Fibroblast of lung (primary cell): ENCODE results near the gene AOX1. TPM values are rescaled to one million over a fixed set of nuclear protein-coding genes. Genes with fewer than 3 reads are reported as not detected.

Experiments
- DNase-seq, 2 donors: peaks; one replicate each; pipeline versions ENCODE4 v3.0.0 to v3.0.0-alpha.2; 2010; ENCODE audit warnings: low read depth in 2 of 2
- H2AFZ ChIP-seq: 2 replicates; pipeline ENCODE4 v1.5.1; 2012; ENCODE audit warnings: low read length, control low read depth, inconsistent platforms
- H3K27ac ChIP-seq: 2 replicates; pipeline ENCODE4 v1.5.1; 2011; ENCODE audit warnings: low read length, control low read depth; ENCODE audit not compliant: insufficient read depth
- H3K27me3 ChIP-seq: 2 replicates; pipeline ENCODE4 v1.5.1; 2011; ENCODE audit warnings: mild to moderate bottlenecking, low read length; ENCODE audit not compliant: control insufficient read depth, insufficient read depth
- H3K36me3 ChIP-seq: 2 replicates; pipeline ENCODE4 v1.5.1; 2011; ENCODE audit warnings: low read length; ENCODE audit not compliant: control insufficient read depth, insufficient read depth
- H3K4me1 ChIP-seq: 2 replicates; pipeline ENCODE4 v1.5.1; 2011; ENCODE audit warnings: low read length; ENCODE audit not compliant: control insufficient read depth, insufficient read depth; ENCODE audit errors: extremely low read depth
- H3K4me2 ChIP-seq: 2 replicates; pipeline ENCODE4 v1.5.1; 2011; ENCODE audit warnings: low read length, control low read depth; ENCODE audit not compliant: insufficient read depth; ENCODE audit errors: extremely low read depth
- H3K4me3 ChIP-seq, 4 experiments: fragments of 200-600 bp in 1 of 4; sonication (generic) in 1 of 4; replicated peaks in 1 of 4; 2 replicates each; pipeline ENCODE4 v1.5.1; 2011 to 2016; ENCODE audit warnings: low read length in 4 of 4, low read depth in 3 of 4, mild to moderate bottlenecking in 3 of 4, control low read depth in 2 of 4, inconsistent platforms in 1 of 4, mixed read lengths in 1 of 4; ENCODE audit not compliant: insufficient read depth in 1 of 4; ENCODE audit errors: control extremely low read depth in 1 of 4
- H3K79me2 ChIP-seq: 2 replicates; pipeline ENCODE4 v1.5.1; 2012; ENCODE audit warnings: mild to moderate bottlenecking, low read length, inconsistent platforms; ENCODE audit not compliant: control insufficient read depth, insufficient read depth
- H3K9ac ChIP-seq: 2 replicates; pipeline ENCODE4 v1.5.1; 2011; ENCODE audit warnings: mild to moderate bottlenecking, low read length, control low read depth; ENCODE audit not compliant: insufficient read depth
- H3K9me3 ChIP-seq: 2 replicates; pipeline ENCODE4 v1.5.1; 2012; ENCODE audit warnings: low read depth, low read length; ENCODE audit not compliant: control insufficient read depth, insufficient read depth
- H4K20me1 ChIP-seq: 2 replicates; pipeline ENCODE4 v1.5.1; 2011; ENCODE audit warnings: low read length; ENCODE audit not compliant: control insufficient read depth, insufficient read depth; ENCODE audit errors: extremely low read depth
- EZH2 ChIP-seq: IDR thresholded peaks from 2 replicates; pipeline ENCODE4 v1.5.1; 2012; ENCODE audit warnings: low read length, control low read depth, mild to moderate bottlenecking; ENCODE audit errors: missing control alignments
- polyA plus RNA-seq, 2 donors: library from polyadenylated mRNA; depleted of rRNA in 1 of 2; stranded (reverse) in 1 of 2; unstranded in 1 of 2; fragments of >200 nt; gene quantifications; 2 replicates each; pipeline ENCODE4 v1.2.1, GENCODE V29; 2011 to 2012; ENCODE audit warnings: missing spikeins in 1 of 2
- total RNA-seq: library from RNA; depleted of rRNA; stranded (reverse); fragments of >200 nt; gene quantifications from 2 replicates; pipeline ENCODE4 v1.2.1, GENCODE V29; 2014
- TF ChIP-seq, protein P1 (sequence below), 2 donors: IDR thresholded peaks in 1 of 2; conservative IDR thresholded peaks in 1 of 2; 1 replicate in 1 of 2; 2 replicates in 1 of 2; pipeline ENCODE4 v1.5.1; 2011 to 2012; ENCODE audit warnings: low read length in 2 of 2, control low read depth in 1 of 2, inconsistent platforms in 1 of 2, low read depth in 1 of 2, mild to moderate bottlenecking in 1 of 2

AOX1 gene
- total and polyA plus RNA-seq, 2 donors (not counting 1 experiment from before 2014, with no cell fraction given), result 39.4 to 65.1 TPM

GRCh38 chr2:200622106-200622505, 36.3 kb downstream of the AOX1 start:
- H3K9me3 ChIP-seq, result no peaks in the 10 kb centered on the region
- no peaks in the 10 kb centered on the region for H3K36me3 ChIP-seq
- H3K9ac ChIP-seq, result no peak overlapping the region
- peaks cover 2% of the 10 kb centered on the region for H3K4me1 ChIP-seq
- H3K79me2 ChIP-seq, result no peaks in the 10 kb centered on the region
- no peak overlapping the region for H2AFZ ChIP-seq
- H3K27me3 ChIP-seq, result no peaks in the 10 kb centered on the region
- H3K27ac ChIP-seq, result no peak overlapping the region
- H3K4me3 ChIP-seq, result no peak overlapping the region
- TF ChIP-seq, protein P1, sequence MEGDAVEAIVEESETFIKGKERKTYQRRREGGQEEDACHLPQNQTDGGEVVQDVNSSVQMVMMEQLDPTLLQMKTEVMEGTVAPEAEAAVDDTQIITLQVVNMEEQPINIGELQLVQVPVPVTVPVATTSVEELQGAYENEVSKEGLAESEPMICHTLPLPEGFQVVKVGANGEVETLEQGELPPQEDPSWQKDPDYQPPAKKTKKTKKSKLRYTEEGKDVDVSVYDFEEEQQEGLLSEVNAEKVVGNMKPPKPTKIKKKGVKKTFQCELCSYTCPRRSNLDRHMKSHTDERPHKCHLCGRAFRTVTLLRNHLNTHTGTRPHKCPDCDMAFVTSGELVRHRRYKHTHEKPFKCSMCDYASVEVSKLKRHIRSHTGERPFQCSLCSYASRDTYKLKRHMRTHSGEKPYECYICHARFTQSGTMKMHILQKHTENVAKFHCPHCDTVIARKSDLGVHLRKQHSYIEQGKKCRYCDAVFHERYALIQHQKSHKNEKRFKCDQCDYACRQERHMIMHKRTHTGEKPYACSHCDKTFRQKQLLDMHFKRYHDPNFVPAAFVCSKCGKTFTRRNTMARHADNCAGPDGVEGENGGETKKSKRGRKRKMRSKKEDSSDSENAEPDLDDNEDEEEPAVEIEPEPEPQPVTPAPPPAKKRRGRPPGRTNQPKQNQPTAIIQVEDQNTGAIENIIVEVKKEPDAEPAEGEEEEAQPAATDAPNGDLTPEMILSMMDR (conservative IDR thresholded peaks at IDR 0.05 in 1 of 2, IDR thresholded peaks at IDR 0.05 in 1 of 2; ENCODE audit: low read depth in 1 of 2, low read length in 2 of 2), result no peak
- TF ChIP-seq EZH2, result no peak
- H4K20me1 ChIP-seq, result no peaks in the 10 kb centered on the region
- no peak for DNase-seq
- H3K4me2 ChIP-seq, result no peak overlapping the region

DNA sequence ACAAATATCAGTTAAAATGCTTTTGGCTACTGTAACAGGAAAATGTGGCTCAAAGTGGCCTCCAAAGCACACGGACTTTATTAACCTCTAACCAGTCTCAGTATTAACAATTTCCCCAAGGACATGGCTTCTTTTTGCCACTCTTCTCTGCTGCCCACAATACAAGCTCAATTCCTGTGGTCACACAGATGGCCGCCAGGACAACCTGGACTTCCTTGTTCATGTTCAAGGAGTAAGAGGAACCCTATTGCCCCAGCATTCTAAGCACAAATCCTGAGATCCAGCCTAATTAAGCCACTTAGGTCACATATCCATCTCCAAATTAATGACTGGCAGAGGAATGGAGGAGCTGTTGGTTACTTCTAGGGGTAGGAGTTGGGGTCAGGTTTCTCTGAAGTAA, 38.2 kb downstream of the AOX1 start:
- DNase-seq, result no peak
- Histone ChIP-seq H3K9me3 (no peaks in the 10 kb centered on the region), H3K4me3 (no peak overlapping the region), H3K4me1 (no peaks in the 10 kb centered on the region), H3K4me2 (no peak overlapping the region), H3K9ac (no peak overlapping the region), H3K27ac (no peak overlapping the region), H3K79me2 (no peaks in the 10 kb centered on the region), H4K20me1 (no peaks in the 10 kb centered on the region), H3K36me3 (no peaks in the 10 kb centered on the region), H3K27me3 (no peaks in the 10 kb centered on the region), H2AFZ (no peak overlapping the region)
- no peak for TF ChIP-seq EZH2
- TF ChIP-seq, protein P1 (conservative IDR thresholded peaks at IDR 0.05 in 1 of 2, IDR thresholded peaks at IDR 0.05 in 1 of 2; ENCODE audit: low read depth in 1 of 2, low read length in 2 of 2), result no peak

- Histone ChIP-seq H3K9me3 (no peaks in the 10 kb centered on the region), H3K27ac (no peak overlapping the region), H3K27me3 (no peaks in the 10 kb centered on the region), H2AFZ (no peak overlapping the region), H3K9ac (no peak overlapping the region), H3K36me3 (no peaks in the 10 kb centered on the region), H3K4me1 (no peaks in the 10 kb centered on the region), H3K4me3 (no peak overlapping the region), H3K79me2 (no peaks in the 10 kb centered on the region), H3K4me2 (no peak overlapping the region), H4K20me1 (no peaks in the 10 kb centered on the region)
- no peak for TF ChIP-seq EZH2
- TF ChIP-seq, protein P1 (conservative IDR thresholded peaks at IDR 0.05 in 1 of 2, IDR thresholded peaks at IDR 0.05 in 1 of 2; ENCODE audit: low read depth in 1 of 2, low read length in 2 of 2), result no peak
- DNase-seq, result peak; percentile 51 to 52
These were observed 38.8 kb downstream of the AOX1 start for GRCh38 chr2:200624658-200625057.
